Caco-2 (cell line): Measurements from ENCODE around the gene GNAQ. TPM values are rescaled to one million over a fixed set of nuclear protein-coding genes. Genes with fewer than 3 reads are reported as not detected.

Source experiments
- BruUV-seq: library from RNA; stranded (reverse); fragments of 400-500 nt; replicated peaks from 2 replicates; lab custom pipeline; 2021; lab: Mats Ljungman, UMichigan
- CTCF ChIA-PET: fragments of 300-600 bp; sonication (Branson Sonifier 250); formaldehyde crosslinking; loops from one replicate; lab custom pipeline; 2022; ENCODE audit warnings: antibody characterized with exemption; lab: Charles Lee
- POLR2A ChIA-PET: fragments of 300-600 bp; sonication (Branson Sonifier 250); formaldehyde crosslinking; loops from one replicate; lab custom pipeline; 2022; ENCODE audit warnings: antibody characterized with exemption; lab: Charles Lee
- DNase-seq, 2 experiments: peaks; one replicate each; pipeline versions ENCODE4 v3.0.0 to v3.0.0-alpha.2; 2020 to 2022
- H3K27me3 ChIP-seq: replicated peaks from 2 replicates; pipeline ENCODE4 v1.6.0; 2011; ENCODE audit warnings: low read length; ENCODE audit not compliant: control insufficient read depth, insufficient read depth
- H3K36me3 ChIP-seq: 2 replicates; pipeline ENCODE4 v1.5.1; 2011; ENCODE audit warnings: low read length; ENCODE audit not compliant: control insufficient read depth, insufficient read depth
- H3K4me1 ChIP-seq: fragments of 250-450 bp; sonication (Bioruptor Pico); 2 replicates; pipeline ENCODE4 v1.5.1; 2020; ENCODE audit warnings: mild to moderate bottlenecking
- H3K4me3 ChIP-seq: 2 replicates; pipeline ENCODE4 v1.5.1; 2011; ENCODE audit warnings: low read depth, mild to moderate bottlenecking, control low read depth, low read length
- H3K9me3 ChIP-seq: fragments of 250-450 bp; sonication (Bioruptor Pico); 2 replicates; pipeline ENCODE4 v1.5.1; 2020; ENCODE audit warnings: mild to moderate bottlenecking, moderate library complexity
- H3K27ac Mint-ChIP-seq: one replicate; pipeline ENCODE4 v1.8.0; 2022; ENCODE audit warnings: mixed read lengths; ENCODE audit not compliant: unreplicated experiment
- H3K27me3 Mint-ChIP-seq: one replicate; pipeline ENCODE4 v1.8.0; 2022; ENCODE audit warnings: mixed read lengths; ENCODE audit not compliant: insufficient read depth, unreplicated experiment
- H3K36me3 Mint-ChIP-seq: one replicate; pipeline ENCODE4 v1.8.0; 2022; ENCODE audit warnings: mild to moderate bottlenecking, mixed read lengths; ENCODE audit not compliant: insufficient read depth, unreplicated experiment
- H3K4me1 Mint-ChIP-seq: one replicate; pipeline ENCODE4 v1.8.0; 2022; ENCODE audit warnings: low read depth, mixed read lengths; ENCODE audit not compliant: unreplicated experiment
- H3K4me3 Mint-ChIP-seq: one replicate; pipeline ENCODE4 v1.8.0; 2022; ENCODE audit warnings: mild to moderate bottlenecking, moderate library complexity, mixed read lengths; ENCODE audit not compliant: unreplicated experiment
- H3K9me3 Mint-ChIP-seq: one replicate; pipeline ENCODE4 v1.8.0; 2022; ENCODE audit warnings: mixed read lengths; ENCODE audit not compliant: unreplicated experiment
- intact Hi-C: fragments of 100-400 bp; cut with micrococcal nuclease; formaldehyde crosslinking; loops from one replicate; pipeline ENCODE4 v1.10.0; 2022; ENCODE audit not compliant: unreplicated experiment
- total RNA-seq: library from RNA; stranded (reverse); gene quantifications from 2 replicates; pipeline ENCODE4 v1.2.3, GENCODE V29; 2022
- TF ChIP-seq, protein P1 (sequence below), 2 experiments: fragments of 200-600 bp in 1 of 2; IDR thresholded peaks; 1 replicate in 1 of 2; 2 replicates in 1 of 2; pipeline versions ENCODE4 v1.5.1 to v1.8.0; 2011 to 2022; ENCODE audit warnings: antibody characterized with exemption in 1 of 2, control low read depth in 1 of 2, inconsistent platforms in 1 of 2, low read depth in 1 of 2, low read length in 1 of 2, mild to moderate bottlenecking in 1 of 2, moderate library complexity in 1 of 2; ENCODE audit not compliant: insufficient read depth in 1 of 2, severe bottlenecking in 1 of 2, unreplicated experiment in 1 of 2

The GNAQ gene
- total RNA-seq, 1 experiment from 2014 or later = 10.1 TPM

DNA sequence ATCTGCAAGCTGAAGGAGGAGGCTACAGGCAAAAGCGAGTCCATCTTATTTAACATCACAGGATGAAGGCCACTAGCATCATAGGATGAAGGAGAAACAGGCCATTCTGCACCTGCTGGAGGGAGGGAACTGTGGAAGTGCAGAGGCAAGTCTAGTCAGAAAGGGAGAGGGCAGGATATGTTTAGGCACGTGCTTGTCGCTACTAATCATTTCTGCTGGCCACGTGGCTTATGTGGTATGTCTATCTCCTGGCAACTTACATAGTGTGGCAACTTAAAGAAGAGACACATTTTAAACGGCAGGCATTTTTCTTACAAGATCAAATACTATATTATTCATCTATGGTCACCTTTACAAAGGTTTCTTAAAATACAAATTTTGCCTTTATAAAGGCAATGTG is 74.0 kb downstream of the GNAQ start:
- Mint-ChIP-seq H3K27me3 (no peaks in the 10 kb centered on the region), H3K4me3 (no peak overlapping the region), H3K36me3 (peaks cover 5% of the 10 kb centered on the region), H3K27ac (no peak overlapping the region), H3K4me1 (peaks cover 9% of the 10 kb centered on the region), H3K9me3 (no peaks in the 10 kb centered on the region)
- intact Hi-C loops = no loop called here
- ChIA-PET POLR2A (no interaction called here), CTCF (no interaction called here)
- H3K9me3 ChIP-seq = no peaks in the 10 kb centered on the region
- DNase-seq = no peak
- no peaks in the 10 kb centered on the region for H3K27me3 ChIP-seq
- H3K4me3 ChIP-seq = no peak overlapping the region
- H3K36me3 ChIP-seq = no peaks in the 10 kb centered on the region
- TF ChIP-seq, protein P1, sequence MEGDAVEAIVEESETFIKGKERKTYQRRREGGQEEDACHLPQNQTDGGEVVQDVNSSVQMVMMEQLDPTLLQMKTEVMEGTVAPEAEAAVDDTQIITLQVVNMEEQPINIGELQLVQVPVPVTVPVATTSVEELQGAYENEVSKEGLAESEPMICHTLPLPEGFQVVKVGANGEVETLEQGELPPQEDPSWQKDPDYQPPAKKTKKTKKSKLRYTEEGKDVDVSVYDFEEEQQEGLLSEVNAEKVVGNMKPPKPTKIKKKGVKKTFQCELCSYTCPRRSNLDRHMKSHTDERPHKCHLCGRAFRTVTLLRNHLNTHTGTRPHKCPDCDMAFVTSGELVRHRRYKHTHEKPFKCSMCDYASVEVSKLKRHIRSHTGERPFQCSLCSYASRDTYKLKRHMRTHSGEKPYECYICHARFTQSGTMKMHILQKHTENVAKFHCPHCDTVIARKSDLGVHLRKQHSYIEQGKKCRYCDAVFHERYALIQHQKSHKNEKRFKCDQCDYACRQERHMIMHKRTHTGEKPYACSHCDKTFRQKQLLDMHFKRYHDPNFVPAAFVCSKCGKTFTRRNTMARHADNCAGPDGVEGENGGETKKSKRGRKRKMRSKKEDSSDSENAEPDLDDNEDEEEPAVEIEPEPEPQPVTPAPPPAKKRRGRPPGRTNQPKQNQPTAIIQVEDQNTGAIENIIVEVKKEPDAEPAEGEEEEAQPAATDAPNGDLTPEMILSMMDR (IDR thresholded peaks at IDR 0.05; ENCODE audit: insufficient read depth in 1 of 2, low read depth in 1 of 2, low read length in 1 of 2, severe bottlenecking in 1 of 2, unreplicated experiment in 1 of 2) = no peak
- BruUV-seq = no TSS peak
- H3K4me1 ChIP-seq = no peaks in the 10 kb centered on the region

DNA sequence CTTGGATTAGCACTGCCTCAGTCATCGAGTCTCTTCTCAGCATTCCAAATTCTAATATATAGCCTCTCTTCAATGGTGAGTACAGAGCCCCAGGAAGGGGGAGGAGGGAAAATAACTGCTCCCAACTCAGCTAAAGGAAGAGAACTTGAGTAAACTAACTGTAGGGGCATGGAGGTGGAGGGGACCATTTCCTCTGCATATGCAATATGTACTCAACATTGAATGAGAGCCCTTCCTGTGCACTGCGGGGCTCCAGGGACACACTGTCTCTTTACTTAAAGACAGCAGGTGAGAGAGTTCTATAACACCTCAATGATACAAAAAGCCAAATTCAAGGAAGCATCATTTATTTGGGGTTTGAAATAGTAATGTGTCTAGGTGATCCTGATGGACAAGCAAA is 75.1 kb downstream of the GNAQ start:
- Mint-ChIP-seq H3K9me3 (no peaks in the 10 kb centered on the region), H3K27ac (no peak overlapping the region), H3K4me1 (peaks cover 2% of the 10 kb centered on the region), H3K36me3 (peaks cover 5% of the 10 kb centered on the region), H3K27me3 (no peaks in the 10 kb centered on the region), H3K4me3 (no peak overlapping the region)
- DNase-seq = no peak
- Histone ChIP-seq H3K36me3 (no peaks in the 10 kb centered on the region), H3K9me3 (no peaks in the 10 kb centered on the region), H3K27me3 (no peaks in the 10 kb centered on the region), H3K4me3 (no peak overlapping the region), H3K4me1 (no peaks in the 10 kb centered on the region)
- ChIA-PET CTCF (no interaction called here), POLR2A (no interaction called here)
- BruUV-seq = no TSS peak
- TF ChIP-seq, protein P1 (IDR thresholded peaks at IDR 0.05; ENCODE audit: insufficient read depth in 1 of 2, low read depth in 1 of 2, low read length in 1 of 2, severe bottlenecking in 1 of 2, unreplicated experiment in 1 of 2) = no peak
- intact Hi-C loops = no loop called here

DNA sequence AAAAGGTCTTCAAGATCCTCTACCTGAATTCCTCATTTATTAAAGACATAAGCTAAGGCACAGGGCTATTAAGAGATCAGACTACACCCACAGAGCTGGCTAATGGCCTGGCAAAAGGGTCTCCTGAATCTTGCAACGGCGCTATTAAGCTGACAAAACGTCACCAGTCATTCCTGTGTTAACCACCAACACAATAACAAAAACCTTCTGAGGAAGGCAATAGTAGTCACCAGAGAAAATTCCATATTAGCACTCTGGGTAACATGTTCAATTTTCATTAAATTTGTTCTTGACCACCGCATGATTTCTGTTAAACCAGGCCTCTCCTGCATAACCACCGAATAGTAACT is 77.0 kb downstream of the GNAQ start:
- no TSS peak for BruUV-seq
- Histone ChIP-seq H3K4me3 (no peak overlapping the region), H3K4me1 (no peaks in the 10 kb centered on the region), H3K36me3 (no peaks in the 10 kb centered on the region), H3K27me3 (no peaks in the 10 kb centered on the region), H3K9me3 (no peaks in the 10 kb centered on the region)
- Mint-ChIP-seq H3K27me3 (no peaks in the 10 kb centered on the region), H3K4me1 (peaks cover 5% of the 10 kb centered on the region), H3K36me3 (peaks cover 4% of the 10 kb centered on the region), H3K9me3 (no peaks in the 10 kb centered on the region), H3K27ac (no peak overlapping the region), H3K4me3 (no peak overlapping the region)
- DNase-seq = no peak
- ChIA-PET CTCF (no interaction called here), POLR2A (no interaction called here)
- intact Hi-C loops = no loop called here
- TF ChIP-seq, protein P1 (IDR thresholded peaks at IDR 0.05; ENCODE audit: insufficient read depth in 1 of 2, low read depth in 1 of 2, low read length in 1 of 2, severe bottlenecking in 1 of 2, unreplicated experiment in 1 of 2) = no peak
